SH-SY5Y (cell line): ENCODE results near the gene FEN1.

Experiments
- GATA2 ChIP-seq: IDR thresholded peaks from 2 replicates; pipeline ENCODE4 v1.6.1; 2011; ENCODE audit warnings: mild to moderate bottlenecking, low read depth, low read length
- GATA3 ChIP-seq: IDR thresholded peaks from 2 replicates; pipeline ENCODE4 v1.6.1; 2011; ENCODE audit warnings: low read depth, mild to moderate bottlenecking, low read length, moderate library complexity

FEN1 gene

DNA sequence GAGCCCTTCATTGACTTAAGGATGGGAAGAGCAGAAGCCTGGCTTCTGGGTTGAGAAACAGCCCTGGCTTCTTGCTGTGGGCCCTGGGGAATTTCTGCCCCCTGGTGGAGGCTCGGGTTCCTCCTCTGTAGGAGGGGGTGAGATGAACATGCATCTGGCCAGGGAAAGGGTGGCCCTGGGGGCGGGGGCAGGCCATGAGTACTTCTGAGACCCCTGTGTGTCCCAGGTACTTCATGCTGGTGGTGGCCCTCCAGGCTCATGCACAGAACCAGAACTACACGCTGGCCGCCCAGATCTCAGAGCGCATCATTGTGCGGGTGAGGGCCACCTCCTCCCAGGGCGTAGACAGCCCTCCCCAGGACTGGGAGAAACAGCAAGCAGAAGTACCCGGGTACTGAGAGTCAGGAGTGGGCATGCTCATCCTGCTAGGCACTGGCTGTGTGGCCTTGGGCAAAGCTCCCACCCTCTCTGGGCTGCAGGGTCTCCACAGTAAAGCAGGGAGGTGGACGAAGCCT is 16.1 kb upstream of the FEN1 start:
- TF ChIP-seq GATA3 (no peak), GATA2 (no peak)

GRCh38 chr11:61777234-61778090 is 15.2 kb upstream of the FEN1 start:
- TF ChIP-seq GATA3 (no peak), GATA2 (no peak)

DNA sequence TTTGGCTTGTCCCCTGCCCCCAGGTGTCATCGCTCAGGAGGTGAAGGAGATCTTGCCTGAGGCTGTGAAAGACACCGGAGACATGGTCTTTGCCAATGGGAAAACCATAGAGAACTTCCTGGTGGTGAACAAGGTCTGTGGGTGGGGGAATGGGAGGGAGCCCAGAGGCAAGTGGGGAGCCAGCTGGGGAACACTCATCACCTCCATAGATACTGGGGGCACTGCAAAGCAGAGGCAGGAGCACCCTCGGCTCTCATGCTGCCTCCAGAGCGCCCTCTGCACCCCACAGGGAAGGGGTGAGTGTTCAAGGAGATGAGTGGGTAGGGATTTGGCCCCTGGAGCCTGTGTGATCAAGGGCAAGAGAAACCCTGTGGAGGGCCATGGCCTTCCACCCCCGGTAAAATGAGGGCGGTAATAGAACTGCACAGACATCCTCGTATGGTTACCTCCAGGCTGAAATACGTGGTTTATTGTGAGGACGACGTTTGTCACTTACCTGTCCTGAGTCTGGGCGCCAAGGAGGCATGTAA is 14.3 kb upstream of the FEN1 start:
- TF ChIP-seq GATA2 (no peak), GATA3 (no peak)

DNA sequence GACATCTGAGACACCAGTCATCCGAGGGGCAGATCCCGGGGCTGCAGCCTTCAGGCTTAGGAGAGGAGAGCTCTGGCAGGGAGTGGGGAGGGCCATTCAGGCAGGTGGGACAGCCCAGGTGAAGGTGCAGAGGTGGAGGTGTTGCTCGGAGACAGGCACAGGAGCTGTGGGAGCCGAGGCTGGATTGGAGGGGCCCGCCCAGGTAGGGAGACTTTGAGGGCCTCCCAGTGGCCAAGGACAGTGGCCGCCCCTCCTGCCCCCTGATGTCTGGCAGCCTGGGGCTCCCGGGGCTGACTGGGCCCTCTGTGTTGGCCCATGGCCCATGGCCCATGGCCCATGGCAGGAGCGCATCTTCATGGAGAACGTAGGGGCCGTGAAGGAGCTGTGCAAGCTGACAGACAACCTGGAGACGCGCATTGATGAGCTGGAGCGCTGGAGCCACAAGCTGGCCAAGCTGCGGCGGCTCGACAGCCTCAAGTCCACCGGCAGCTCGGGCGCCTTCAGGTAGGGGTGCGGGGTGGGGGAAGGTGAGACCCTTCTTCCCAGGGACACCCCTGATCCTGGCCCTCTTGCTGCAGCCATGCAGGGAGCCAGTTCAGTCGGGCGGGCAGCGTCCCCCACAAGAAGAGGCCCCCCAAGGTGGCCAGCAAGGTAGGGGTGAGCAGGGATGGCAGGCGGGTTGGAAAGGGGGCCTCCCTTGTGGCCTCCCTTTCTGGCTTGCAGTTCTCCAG is 13.6 kb upstream of the FEN1 start:
- TF ChIP-seq GATA3 (no peak), GATA2 (no peak)

- TF ChIP-seq GATA3 = no peak
- TF ChIP-seq GATA2 = no peak
These were observed 12.8 kb upstream of the FEN1 start for GRCh38 chr11:61779666-61780525.

- no peak for TF ChIP-seq GATA3
- TF ChIP-seq GATA2 = no peak
These were observed 12.0 kb upstream of the FEN1 start for GRCh38 chr11:61780581-61781162.

- TF ChIP-seq GATA3 (no peak), GATA2 (no peak)
These were observed 11.1 kb upstream of the FEN1 start for GRCh38 chr11:61781585-61781984.

- TF ChIP-seq GATA2 (no peak), GATA3 (no peak)
These were observed 10.4 kb upstream of the FEN1 start for GRCh38 chr11:61782299-61782698.

DNA sequence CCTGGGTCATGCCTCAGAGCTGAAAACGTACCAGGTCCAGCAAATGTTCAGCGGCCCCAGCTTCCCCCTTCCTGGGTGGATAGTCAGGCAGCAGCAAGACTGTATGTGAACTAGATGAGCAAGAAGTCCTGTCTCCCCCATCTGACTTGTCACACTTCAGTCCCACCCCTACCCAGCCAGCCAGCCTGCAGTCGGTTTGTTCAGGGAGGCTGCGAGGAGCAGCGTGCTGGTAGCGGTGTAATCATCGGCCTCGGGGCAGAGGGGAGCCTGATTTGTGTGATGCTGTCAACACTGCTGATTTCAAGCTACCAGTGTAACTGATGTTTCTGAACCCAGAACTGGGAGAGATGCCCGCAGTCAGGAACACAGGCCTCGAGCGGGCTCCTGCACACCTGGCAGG is 9.9 kb upstream of the FEN1 start:
- TF ChIP-seq GATA2 = no peak
- TF ChIP-seq GATA3 = no peak

GRCh38 chr11:61783717-61784505 is 8.8 kb upstream of the FEN1 start:
- TF ChIP-seq GATA3 (no peak), GATA2 (no peak)

- TF ChIP-seq GATA3 (no peak), GATA2 (no peak)
These were observed 8.3 kb upstream of the FEN1 start for GRCh38 chr11:61784506-61784805.

DNA sequence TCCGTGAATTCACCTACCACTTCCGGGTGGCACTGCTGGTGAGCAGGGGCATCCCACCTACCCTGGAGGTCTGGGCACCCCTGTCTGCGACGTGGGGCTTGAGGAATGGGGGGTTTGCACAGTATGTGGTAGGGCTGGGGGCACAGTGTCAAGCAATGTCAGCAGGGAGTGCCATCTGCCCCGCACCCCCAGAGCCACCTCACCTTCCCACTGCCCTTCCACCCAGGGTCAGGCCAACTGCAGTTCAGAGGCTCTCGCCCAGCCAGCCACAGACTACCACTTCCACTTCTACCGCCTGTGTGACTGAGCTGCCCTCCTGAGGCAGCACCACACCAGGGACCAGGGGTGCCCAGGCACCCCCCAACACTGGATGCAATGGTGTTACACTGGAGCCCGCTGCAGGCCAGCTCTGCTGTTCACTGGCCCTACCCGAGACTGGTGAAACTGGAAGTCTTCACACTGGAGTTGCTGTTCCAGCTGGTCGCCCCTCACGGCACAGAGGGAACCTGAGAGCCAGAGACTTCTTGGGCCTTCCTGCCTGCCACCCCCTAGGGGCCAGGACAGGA is 6.8 kb upstream of the FEN1 start:
- TF ChIP-seq GATA2 (no peak), GATA3 (no peak)
